ENCODE measurements around the gene TNNI3.
"Not testable (repeated sequence)": the region's sequence is repeated elsewhere in the genome, so short reads cannot be mapped to it uniquely, and the experiment has no call there.

Gene TNNI3

GRCh38 chr19:55157064-55157908 is at the start of gene TNNI3:
TSS of gene TNNI3 (minus strand) at chr19:55157732. CDS start at chr19:55157589, 143 bp downstream.
- no peak for DNase-seq

GRCh38 chr19:55206664-55207500 is 49.4 kb upstream of the TNNI3 start:
- peak; percentile 87 for DNase-seq

GRCh38 chr19:55202199-55202598 is 44.7 kb upstream of the TNNI3 start:
- DNase-seq: not testable (repeated sequence)

DNA sequence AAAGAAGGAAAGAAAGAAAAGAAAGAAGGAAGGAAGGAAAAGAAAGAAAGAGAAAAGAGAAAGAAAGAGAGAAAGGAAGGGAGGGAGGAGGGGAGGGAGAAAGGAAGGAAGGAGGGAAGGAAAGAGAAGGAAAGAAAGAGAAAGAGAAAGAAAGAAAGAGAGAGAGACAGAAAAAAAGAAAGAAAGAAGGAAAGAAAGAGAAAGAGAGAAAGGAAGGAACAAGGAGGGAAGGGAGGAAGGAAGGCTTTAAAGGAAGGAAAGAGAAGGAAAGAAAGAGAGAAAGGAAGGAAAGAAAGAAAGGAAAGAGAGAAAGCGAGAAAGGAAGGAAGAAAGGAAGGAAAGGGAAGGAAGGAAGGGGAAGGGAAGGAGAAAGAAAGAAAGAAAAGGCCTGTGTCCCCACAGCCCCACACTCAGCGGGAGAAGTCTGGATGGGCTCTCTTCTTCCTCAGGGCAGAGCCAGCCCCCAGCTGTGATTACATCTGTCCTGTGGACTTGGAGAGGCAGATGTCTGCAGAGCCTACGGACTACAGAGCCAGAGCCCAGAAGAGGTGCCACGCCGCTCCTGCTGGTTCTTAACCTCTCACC is 42.2 kb upstream of the TNNI3 start:
- DNase-seq: no peak

DNA sequence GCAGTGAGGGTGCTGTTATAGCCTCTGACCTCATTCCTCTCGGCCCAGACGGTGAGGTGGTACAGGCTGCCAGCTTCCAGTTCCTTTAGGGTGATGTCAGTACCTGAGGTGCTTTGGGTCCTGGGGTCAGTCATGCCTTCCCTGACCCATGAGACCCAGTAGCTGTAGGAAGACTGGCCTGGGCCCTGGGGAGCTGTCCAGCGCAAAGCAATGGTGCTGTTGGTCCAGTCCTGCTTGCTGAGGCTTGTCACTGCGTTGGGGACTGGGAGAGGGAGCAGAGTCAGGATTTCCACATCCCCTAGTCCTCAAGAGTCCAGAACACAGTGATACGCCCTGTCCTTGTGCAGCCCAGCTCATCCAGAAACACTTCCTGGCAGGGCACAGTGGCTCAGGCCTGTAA is 41.1 kb upstream of the TNNI3 start:
- DNase-seq: no peak

- no peak for DNase-seq
Observed at GRCh38 chr19:55197528-55197927, 40.0 kb upstream of the TNNI3 start.

- DNase-seq: no peak
Observed at GRCh38 chr19:55196803-55197202, 39.3 kb upstream of the TNNI3 start.

DNA sequence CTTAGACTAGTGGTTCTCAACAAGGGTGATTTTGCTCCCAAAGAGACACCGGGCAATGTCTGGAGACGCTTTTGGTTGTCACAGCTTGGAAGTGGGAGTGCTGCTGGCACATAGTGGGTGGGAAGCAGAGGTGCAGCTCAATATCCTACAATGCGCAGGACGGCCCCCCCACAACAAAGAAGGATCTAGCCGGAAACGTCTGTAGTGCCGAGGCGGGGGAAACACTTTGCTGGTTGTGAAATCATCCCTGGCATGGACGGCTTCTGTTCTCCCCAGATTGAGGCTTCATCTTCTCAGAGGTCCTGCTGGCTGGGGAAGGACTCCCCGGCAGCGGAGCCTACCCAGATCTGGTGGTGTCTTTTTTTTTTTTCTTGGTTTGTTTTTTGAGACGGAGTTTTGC is 35.9 kb upstream of the TNNI3 start:
- DNase-seq: no peak

DNA sequence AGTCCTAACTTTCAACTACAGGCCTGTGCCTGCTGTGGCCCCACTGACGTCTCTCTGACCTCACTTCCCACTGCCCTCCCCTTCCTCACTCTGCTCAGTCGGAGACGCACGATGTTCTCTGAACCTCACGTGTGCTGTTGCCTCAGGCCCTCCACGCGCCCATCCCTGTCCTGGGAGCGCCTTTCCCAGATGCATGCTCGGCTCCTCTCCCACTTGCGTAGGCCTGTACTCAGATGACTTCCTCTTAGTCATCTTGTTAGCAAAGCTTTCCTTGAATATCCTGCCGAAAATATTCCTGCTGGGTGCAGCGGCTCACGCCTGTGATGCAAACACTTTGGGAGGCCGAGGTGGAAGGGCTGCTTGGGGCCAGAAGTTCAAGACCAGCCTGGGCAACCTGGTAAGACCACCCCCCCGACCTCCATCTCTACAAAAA is 31.9 kb upstream of the TNNI3 start:
- no peak for DNase-seq

- DNase-seq: no peak
Observed at GRCh38 chr19:55188625-55189024, 31.1 kb upstream of the TNNI3 start.

- DNase-seq: no peak
Observed at GRCh38 chr19:55186080-55186479, 28.5 kb upstream of the TNNI3 start.

GRCh38 chr19:55181740-55182139 is 24.2 kb upstream of the TNNI3 start:
- no peak for DNase-seq

- peak; percentile 59 for DNase-seq
Observed at GRCh38 chr19:55179606-55180484, 22.3 kb upstream of the TNNI3 start, which contains the start of gene SYT5. TSS of gene SYT5 (minus strand) at chr19:55180289. CDS start at chr19:55179041, 1,248 bp downstream.

GRCh38 chr19:55178781-55179599 is 21.5 kb upstream of the TNNI3 start:
- DNase-seq: peak; percentile 83

DNA sequence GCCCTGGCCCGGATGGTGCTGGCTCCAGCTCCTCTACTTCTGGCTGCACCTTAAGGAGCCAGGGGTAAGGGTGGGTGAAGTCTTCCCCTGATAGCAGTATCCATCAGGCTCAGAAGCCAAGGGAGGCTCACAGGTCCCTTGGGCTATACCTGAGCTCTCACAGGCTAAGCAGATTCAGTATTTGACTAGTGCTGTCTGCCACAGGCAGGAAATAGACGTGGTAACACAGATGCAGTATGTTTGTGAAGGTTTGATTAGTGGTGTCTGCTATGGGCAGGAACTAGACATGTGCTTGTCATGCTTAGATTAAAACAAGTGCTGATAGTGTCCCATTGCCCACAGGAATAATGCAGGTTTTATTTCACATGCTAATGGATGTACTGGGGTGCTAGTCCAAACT is 18.5 kb upstream of the TNNI3 start:
- DNase-seq: no peak

DNA sequence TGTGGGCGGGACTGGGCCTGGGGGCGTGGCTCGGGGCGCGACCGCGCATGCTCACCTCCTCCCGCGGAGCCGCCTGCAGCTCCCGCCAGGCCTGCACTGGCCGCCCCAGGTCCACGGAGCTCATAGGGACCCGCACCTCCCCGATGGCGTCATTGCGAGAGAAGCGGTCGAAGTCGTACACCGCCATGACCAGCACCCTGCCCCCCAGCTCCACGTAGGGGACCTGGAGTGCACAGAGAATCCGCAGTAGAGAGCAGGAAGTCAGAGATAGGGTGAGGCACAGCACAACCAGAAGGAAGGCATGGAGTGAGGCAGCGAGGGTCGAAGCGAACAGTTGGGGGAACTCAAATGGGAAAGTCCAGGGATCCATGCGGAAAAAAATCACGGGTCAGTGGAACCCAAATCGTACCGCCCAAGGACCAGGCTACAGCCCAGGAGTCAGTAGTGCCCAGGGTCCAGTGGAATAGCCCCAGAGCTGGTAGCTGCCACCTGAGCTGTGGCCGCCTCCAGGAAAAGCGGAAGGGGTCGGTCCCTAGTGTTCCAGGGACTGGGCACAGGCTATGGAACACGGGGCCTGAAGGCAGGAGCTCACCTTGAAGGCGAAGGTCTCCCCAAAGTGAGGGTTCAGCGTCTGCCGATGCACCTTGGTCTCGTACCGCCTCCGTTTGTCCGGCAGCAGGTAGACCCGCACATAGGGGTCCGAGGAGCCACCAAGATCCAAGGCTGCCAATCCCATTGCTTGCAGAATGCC is 17.8 kb upstream of the TNNI3 start:
- DNase-seq: no peak

DNA sequence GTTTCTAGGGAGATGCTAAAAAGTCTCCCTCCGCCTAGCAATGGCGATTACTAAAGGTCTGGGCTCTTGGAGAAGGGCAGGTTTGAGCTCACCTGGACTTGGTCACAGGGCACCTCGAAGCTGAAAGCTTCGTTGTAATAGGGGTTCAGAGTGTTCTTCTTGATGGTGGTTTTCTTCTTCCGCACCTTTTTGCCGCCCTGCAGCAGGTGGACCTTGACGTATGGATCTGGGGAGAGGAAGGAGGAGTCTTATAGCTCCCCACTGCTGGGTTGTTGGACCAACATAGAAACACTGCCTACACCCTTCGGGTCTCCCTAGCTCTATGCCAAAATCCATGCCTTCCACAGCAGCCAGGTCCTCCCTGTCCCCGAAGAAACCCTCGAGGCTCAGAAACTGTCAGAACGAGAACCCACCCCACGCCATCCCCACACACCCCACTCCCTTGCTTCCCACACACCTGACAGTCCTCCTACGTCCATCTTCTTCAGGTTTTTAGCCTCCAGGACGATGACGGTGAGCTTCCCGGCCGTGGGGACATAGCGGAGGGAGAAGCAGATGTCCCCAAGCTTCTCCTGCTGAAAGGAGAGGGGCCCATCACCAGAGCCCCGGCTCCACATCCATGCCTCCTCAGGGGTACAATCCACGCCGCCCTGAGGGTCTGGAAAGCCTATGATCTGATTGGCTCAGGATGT is 17.0 kb upstream of the TNNI3 start:
- DNase-seq: no peak

DNA sequence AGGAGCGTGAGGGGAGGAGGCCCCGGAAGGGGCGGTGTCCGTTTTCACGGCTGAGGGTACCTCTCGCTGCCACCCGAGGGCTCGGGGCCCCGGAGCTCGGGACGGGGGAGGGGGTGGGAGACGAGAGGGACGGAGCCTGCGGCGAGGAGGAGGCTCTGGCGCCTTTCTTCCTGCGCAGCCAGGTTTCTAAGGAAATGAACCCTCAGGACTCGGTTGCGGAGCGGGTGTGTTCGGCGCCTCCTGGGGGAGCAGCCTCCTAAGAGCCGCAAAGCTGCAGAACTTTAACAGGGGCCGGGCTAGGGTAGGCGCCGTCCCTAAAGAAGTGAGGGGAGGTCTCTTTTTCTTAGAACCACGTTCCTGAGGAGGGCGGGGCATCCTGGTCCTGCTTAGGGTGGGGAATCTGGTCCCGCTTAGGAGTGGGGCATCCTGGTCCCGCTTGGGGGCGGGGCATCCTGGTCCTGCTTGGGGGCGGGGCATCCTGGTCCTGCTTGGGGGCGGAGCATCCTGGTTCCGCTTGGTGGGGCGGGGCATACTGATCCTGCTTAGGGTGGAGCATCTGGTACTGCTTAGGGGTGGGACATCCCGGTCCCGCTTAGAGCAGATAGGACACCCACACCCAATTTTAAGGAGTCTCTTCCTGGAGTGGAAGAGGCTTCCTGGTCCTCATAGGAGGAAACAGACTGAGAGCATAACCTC is 16.3 kb upstream of the TNNI3 start:
- peak; percentile 92 for DNase-seq

DNA sequence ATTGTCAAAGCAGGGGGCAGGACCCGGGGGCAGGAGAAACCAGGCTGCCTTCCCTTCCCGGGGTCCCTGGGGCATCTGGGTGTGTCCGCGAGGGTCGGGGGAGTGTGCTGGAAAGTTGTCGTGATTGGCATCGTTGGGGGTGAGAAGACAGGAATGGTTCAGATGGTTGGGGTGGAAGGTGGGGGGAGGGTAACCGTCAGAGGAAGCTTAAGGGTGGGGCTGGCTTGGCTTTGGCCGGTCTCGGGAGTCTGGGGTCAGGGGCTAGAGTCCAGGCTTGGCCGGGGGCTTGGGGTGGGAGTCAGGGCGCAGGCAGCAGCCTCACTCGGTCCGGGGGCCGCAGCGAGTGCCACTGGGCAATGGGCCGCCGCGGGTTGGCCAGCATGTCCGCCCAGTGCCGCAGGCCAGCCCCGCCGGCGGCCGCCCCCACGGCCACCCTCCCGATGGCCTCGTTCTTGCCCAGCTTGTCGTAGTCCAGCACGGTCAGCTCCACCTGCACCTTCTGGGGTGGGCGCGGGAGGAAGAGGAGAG is 15.7 kb upstream of the TNNI3 start:
- no peak for DNase-seq
